ENCODE results near the gene SMIM20. TPM values are rescaled to one million over a fixed set of nuclear protein-coding genes. Genes with fewer than 3 reads are reported as not detected.
"Not testable (repeated sequence)": the region's sequence is repeated elsewhere in the genome, so short reads cannot be mapped to it uniquely, and the experiment has no call there.

SMIM20 gene
- total RNA-seq, 2 donors from 2014 or later = 35.9 to 40.8 TPM

- no peak overlapping the region for H3K9ac ChIP-seq (ENCODE audit: extremely low read depth, low read length, poor library complexity, severe bottlenecking)
- H3K27me3 ChIP-seq (ENCODE audit: control insufficient read depth, insufficient read depth, low read length, poor library complexity, severe bottlenecking) = no peaks in the 10 kb centered on the region
- H3K36me3 ChIP-seq (ENCODE audit: control insufficient read depth, insufficient read depth, low read length) = no peaks in the 10 kb centered on the region
- H3K27ac Mint-ChIP-seq = no peak overlapping the region
- peaks cover 2% of the 10 kb centered on the region for H3K4me1 Mint-ChIP-seq
- no peaks in the 10 kb centered on the region for H3K27me3 Mint-ChIP-seq (ENCODE audit: insufficient read depth)
- no peak for DNase-seq
- 94 to 95% methylated on average over 4 to 8 of the region's 8 CpGs for WGBS, 2 experiments (ENCODE audit: insufficient coverage in 1 of 2, insufficient read length in 1 of 2)
- H3K9me3 ChIP-seq (ENCODE audit: control insufficient read depth, low read length) = peaks cover 4% of the 10 kb centered on the region
- no peaks in the 10 kb centered on the region for H3K36me3 Mint-ChIP-seq (ENCODE audit: low read depth)
- H3K27ac ChIP-seq (ENCODE audit: low read depth, low read length) = no peak overlapping the region
- H3K4me3 ChIP-seq (ENCODE audit: low read length) = no peak overlapping the region
- H3K4me3 Mint-ChIP-seq = no peak overlapping the region
- H3K4me1 ChIP-seq (ENCODE audit: control insufficient read depth, insufficient read depth, low read length) = no peaks in the 10 kb centered on the region
- peaks cover 4% of the 10 kb centered on the region for H3K9me3 Mint-ChIP-seq
- no peak for TF ChIP-seq CTCF (conservative IDR thresholded peaks at IDR 0.05)
These were observed 9.9 kb upstream of the SMIM20 start for GRCh38 chr4:25903900-25904747.

GRCh38 chr4:25904748-25905082, 9.3 kb upstream of the SMIM20 start:
- no peak overlapping the region for H3K4me3 ChIP-seq (ENCODE audit: low read length)
- H3K36me3 ChIP-seq (ENCODE audit: control insufficient read depth, insufficient read depth, low read length) = no peaks in the 10 kb centered on the region
- TF ChIP-seq CTCF (conservative IDR thresholded peaks at IDR 0.05) = no peak
- H3K9me3 Mint-ChIP-seq = peaks cover 7% of the 10 kb centered on the region
- no peak overlapping the region for H3K4me3 Mint-ChIP-seq
- no peak overlapping the region for H3K9ac ChIP-seq (ENCODE audit: extremely low read depth, low read length, poor library complexity, severe bottlenecking)
- H3K36me3 Mint-ChIP-seq (ENCODE audit: low read depth) = no peaks in the 10 kb centered on the region
- H3K4me1 ChIP-seq (ENCODE audit: control insufficient read depth, insufficient read depth, low read length) = no peaks in the 10 kb centered on the region
- H3K4me1 Mint-ChIP-seq = peaks cover 2% of the 10 kb centered on the region
- H3K27me3 Mint-ChIP-seq (ENCODE audit: insufficient read depth) = no peaks in the 10 kb centered on the region
- H3K9me3 ChIP-seq (ENCODE audit: control insufficient read depth, low read length) = peaks cover 4% of the 10 kb centered on the region
- WGBS, 2 experiments (ENCODE audit: insufficient coverage in 1 of 2, insufficient read length in 1 of 2) = 96 to 100% methylated on average over 1 to 3 of the region's 3 CpGs
- DNase-seq = no peak
- H3K27ac Mint-ChIP-seq = no peak overlapping the region
- no peak overlapping the region for H3K27ac ChIP-seq (ENCODE audit: low read depth, low read length)
- H3K27me3 ChIP-seq (ENCODE audit: control insufficient read depth, insufficient read depth, low read length, poor library complexity, severe bottlenecking) = no peaks in the 10 kb centered on the region

GRCh38 chr4:25905371-25905770, 8.6 kb upstream of the SMIM20 start:
- Mint-ChIP-seq H3K9me3 (peaks cover 7% of the 10 kb centered on the region), H3K27me3 (ENCODE audit: insufficient read depth) (no peaks in the 10 kb centered on the region), H3K27ac (no peak overlapping the region), H3K4me1 (peaks cover 2% of the 10 kb centered on the region), H3K4me3 (no peak overlapping the region), H3K36me3 (ENCODE audit: low read depth) (no peaks in the 10 kb centered on the region)
- DNase-seq = no peak
- Histone ChIP-seq H3K4me1 (ENCODE audit: control insufficient read depth, insufficient read depth, low read length) (no peaks in the 10 kb centered on the region), H3K27me3 (ENCODE audit: control insufficient read depth, insufficient read depth, low read length, poor library complexity, severe bottlenecking) (no peaks in the 10 kb centered on the region), H3K36me3 (ENCODE audit: control insufficient read depth, insufficient read depth, low read length) (no peaks in the 10 kb centered on the region), H3K9ac (ENCODE audit: extremely low read depth, low read length, poor library complexity, severe bottlenecking) (no peak overlapping the region), H3K27ac (ENCODE audit: low read depth, low read length) (no peak overlapping the region), H3K4me3 (ENCODE audit: low read length) (no peak overlapping the region), H3K9me3 (ENCODE audit: control insufficient read depth, low read length) (peaks cover 4% of the 10 kb centered on the region)
- WGBS, 2 experiments (ENCODE audit: insufficient coverage in 1 of 2, insufficient read length in 1 of 2) = 92 to 93% methylated on average over 3 to 4 of the region's 4 CpGs
- TF ChIP-seq CTCF (conservative IDR thresholded peaks at IDR 0.05) = no peak

GRCh38 chr4:25906113-25906512, 7.9 kb upstream of the SMIM20 start:
- H3K9me3 Mint-ChIP-seq; H3K36me3 Mint-ChIP-seq (ENCODE audit: low read depth); H3K9me3 ChIP-seq (ENCODE audit: control insufficient read depth, low read length); DNase-seq; H3K4me1 ChIP-seq (ENCODE audit: control insufficient read depth, insufficient read depth, low read length); H3K27me3 Mint-ChIP-seq (ENCODE audit: insufficient read depth); H3K36me3 ChIP-seq (ENCODE audit: control insufficient read depth, insufficient read depth, low read length); H3K27me3 ChIP-seq (ENCODE audit: control insufficient read depth, insufficient read depth, low read length, poor library complexity, severe bottlenecking); H3K27ac ChIP-seq (ENCODE audit: low read depth, low read length); H3K9ac ChIP-seq (ENCODE audit: extremely low read depth, low read length, poor library complexity, severe bottlenecking); H3K27ac Mint-ChIP-seq; H3K4me1 Mint-ChIP-seq; H3K4me3 Mint-ChIP-seq; H3K4me3 ChIP-seq (ENCODE audit: low read length): not testable (repeated sequence)
- 93 to 95% methylated on average over 7 to 9 of the region's 11 CpGs for WGBS, 2 experiments (ENCODE audit: insufficient coverage in 1 of 2, insufficient read length in 1 of 2)
